Ascending aorta (tissue), 2 donors: ENCODE data around the gene CEL. TPM values are rescaled to one million over a fixed set of nuclear protein-coding genes. Genes with fewer than 3 reads are reported as not detected.

Source experiments
- DNase-seq, 2 donors: peaks; one replicate each; pipeline ENCODE4 v3.0.0-alpha.2; 2019; ENCODE audit warnings: low spot score in 2 of 2
- H3K27ac ChIP-seq, 2 donors: fragments of 200-600 bp; sonication (generic); one replicate each; pipeline ENCODE4 v1.5.1; 2016 to 2017; ENCODE audit warnings: mild to moderate bottlenecking in 1 of 2
- H3K27me3 ChIP-seq: fragments of 200-600 bp; sonication (generic); one replicate; pipeline ENCODE4 v1.5.1; 2017
- H3K36me3 ChIP-seq, 2 donors: fragments of 200-600 bp; sonication (generic); one replicate each; pipeline ENCODE4 v1.5.1; 2016
- H3K4me1 ChIP-seq, 2 donors: fragments of 200-600 bp; sonication (generic); one replicate each; pipeline ENCODE4 v1.5.1; 2016 to 2017; ENCODE audit warnings: mild to moderate bottlenecking in 1 of 2
- H3K4me3 ChIP-seq, 2 donors: fragments of 200-600 bp; sonication (generic); one replicate each; pipeline ENCODE4 v1.5.1; 2016 to 2017; ENCODE audit warnings: mild to moderate bottlenecking in 1 of 2
- H3K9me3 ChIP-seq, 2 donors: fragments of 200-600 bp; sonication (generic); one replicate each; pipeline ENCODE4 v1.5.1; 2016
- CTCF ChIP-seq, 3 experiments: fragments of 200-600 bp in 2 of 3; fragments of 450-650 bp in 1 of 3; sonication (generic) in 2 of 3; IDR thresholded peaks; one replicate each; pipeline ENCODE4 v1.5.1; 2016 to 2019; ENCODE audit warnings: antibody characterized with exemption in 3 of 3, mild to moderate bottlenecking in 1 of 3, moderate library complexity in 1 of 3
- intact Hi-C: fragments of 100-400 bp; cut with DNase I; formaldehyde crosslinking; loops from one replicate; pipeline ENCODE4 v1.15.1; 2023
- total RNA-seq: library from RNA; depleted of rRNA; stranded (reverse); fragments of >200 nt; gene quantifications from one replicate; pipeline ENCODE4 v1.1.0, GENCODE V29; 2016

The CEL gene
- total RNA-seq, 1 donor from 2014 or later, result not detected

DNA sequence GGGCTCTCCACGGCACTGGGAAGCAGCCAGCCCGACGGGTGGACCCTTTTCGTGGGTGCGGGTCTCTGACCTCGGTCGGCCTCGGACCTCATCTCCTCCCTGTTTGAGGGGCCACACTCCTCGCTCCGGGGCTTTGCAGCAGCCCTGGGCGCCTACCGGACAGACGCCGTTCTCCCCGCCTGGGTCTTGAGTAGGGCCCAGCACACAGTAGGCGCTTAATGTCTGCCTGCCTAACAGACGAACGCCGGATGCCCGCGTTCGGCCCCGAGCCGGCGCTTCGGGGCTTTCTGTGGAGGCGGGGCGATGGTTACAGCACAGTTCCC, 31.8 kb upstream of the CEL start:
- intact Hi-C loops, result loop anchor here (1.0 to 5.0 kb wide), 4 partner anchors 86 to 307 kb away; partner anchors contain the start of genes AK8, SPACA9, SURF6 and TSC1
- peak in 1 of 2 donors; percentile 68 for DNase-seq

GRCh38 chr9:133030317-133031129, 31.3 kb upstream of the CEL start, which contains the start of gene GTF3C5:
GTF3C5 (plus strand) TSS chr9:133030997; CDS start chr9:133031012, 15 bp downstream.
- intact Hi-C loops, result loop anchor here (1.0 to 5.0 kb wide), 4 partner anchors 86 to 307 kb away; partner anchors contain the start of genes AK8, SPACA9, SURF6 and TSC1
- no peak for TF ChIP-seq CTCF (IDR thresholded peaks at IDR 0.05)
- peak within 1 kb of the TSS; percentile 85 to 91 for H3K27ac ChIP-seq
- no peaks in the 10 kb centered on the region for H3K27me3 ChIP-seq
- DNase-seq, result peak; percentile 83 to 97
- H3K4me1 ChIP-seq, result peaks cover 10 to 23% of the 10 kb centered on the region in 2 donors
- no peaks in the 10 kb centered on the region for H3K36me3 ChIP-seq
- no peaks in the 10 kb centered on the region for H3K9me3 ChIP-seq
- H3K4me3 ChIP-seq, result peak within 1 kb of the TSS; percentile 86 to 96

More for the DNA sequence above, 31.8 kb upstream of the CEL start:
- H3K4me1 ChIP-seq, result peaks cover 10 to 23% of the 10 kb centered on the region in 2 donors
- H3K36me3 ChIP-seq, result no peaks in the 10 kb centered on the region
- no peaks in the 10 kb centered on the region for H3K27me3 ChIP-seq
- no peaks in the 10 kb centered on the region for H3K9me3 ChIP-seq
- TF ChIP-seq CTCF (IDR thresholded peaks at IDR 0.05), result no peak
- peak overlapping the region; percentile 86 to 96 for H3K4me3 ChIP-seq
- H3K27ac ChIP-seq, result peak overlapping the region; percentile 85 to 91

GRCh38 chr9:133031130-133031422, 30.7 kb upstream of the CEL start:
- Histone ChIP-seq H3K9me3 (no peaks in the 10 kb centered on the region), H3K27ac (peak overlapping the region; percentile 80 to 91), H3K4me1 (peaks cover 10 to 23% of the 10 kb centered on the region in 2 donors), H3K4me3 (peak overlapping the region; percentile 86 to 96), H3K36me3 (no peaks in the 10 kb centered on the region), H3K27me3 (no peaks in the 10 kb centered on the region)
- intact Hi-C loops, result loop anchor here (2.0 to 5.0 kb wide), 2 partner anchors 118 to 306 kb away; partner anchors contain the start of gene SURF6
- DNase-seq, result no peak
- no peak for TF ChIP-seq CTCF (IDR thresholded peaks at IDR 0.05)

DNA sequence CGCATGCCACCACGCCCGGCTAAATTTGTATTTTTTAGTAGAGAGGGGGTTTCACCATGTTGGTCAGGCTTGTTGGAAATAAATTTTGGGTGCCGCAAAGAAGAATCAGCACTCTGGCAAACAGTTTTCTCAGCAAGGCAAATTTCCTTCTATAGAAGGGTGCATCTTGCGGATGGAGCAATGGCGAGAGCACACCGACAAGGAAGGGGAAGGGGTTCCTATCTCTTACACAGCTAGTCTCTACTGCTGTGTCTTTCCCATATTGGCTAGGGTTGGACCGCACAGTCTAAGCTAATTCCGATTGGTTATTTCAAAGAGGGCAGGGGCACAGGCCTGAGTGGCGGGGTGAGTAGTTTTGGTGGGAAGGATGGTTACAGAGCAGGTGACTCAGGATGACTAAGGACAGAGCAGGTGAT, 30.3 kb upstream of the CEL start:
- H3K4me3 ChIP-seq, result peak overlapping the region; percentile 86 to 96
- no peak for DNase-seq
- no peaks in the 10 kb centered on the region for H3K9me3 ChIP-seq
- peaks cover 10 to 23% of the 10 kb centered on the region in 2 donors for H3K4me1 ChIP-seq
- intact Hi-C loops, result loop anchor here (2.0 to 5.0 kb wide), 2 partner anchors 117 to 306 kb away; partner anchors contain the start of gene SURF6
- no peak overlapping the region for H3K27ac ChIP-seq
- no peaks in the 10 kb centered on the region for H3K36me3 ChIP-seq
- no peaks in the 10 kb centered on the region for H3K27me3 ChIP-seq
- TF ChIP-seq CTCF (IDR thresholded peaks at IDR 0.05), result no peak

- Histone ChIP-seq H3K36me3 (no peaks in the 10 kb centered on the region), H3K27me3 (no peaks in the 10 kb centered on the region), H3K4me3 (peak overlapping the region in 1 of 2 donors; percentile 96), H3K9me3 (no peaks in the 10 kb centered on the region), H3K4me1 (peaks cover 10 to 23% of the 10 kb centered on the region in 2 donors), H3K27ac (no peak overlapping the region)
- no peak for DNase-seq
- intact Hi-C loops, result loop anchor here (5.0 kb wide), 1 partner anchor 305 kb away; the partner anchor contains the start of gene SURF6
- TF ChIP-seq CTCF (IDR thresholded peaks at IDR 0.05), result no peak
Observed at GRCh38 chr9:133032171-133032570, 29.6 kb upstream of the CEL start.
